Stromal cell of bone marrow (primary cell): ENCODE results near the gene NTM.

ENCODE experiments used
- DNase-seq: peaks from one replicate; pipeline ENCODE4 v3.0.0-alpha.2; 2012; ENCODE audit warnings: low read depth

Gene NTM

GRCh38 chr11:131601586-131601985 is 231.2 kb downstream of the NTM start:
- no peak for DNase-seq

- no peak for DNase-seq
Observed at GRCh38 chr11:131602431-131602830, 232.0 kb downstream of the NTM start.

- no peak for DNase-seq
Observed at GRCh38 chr11:131606811-131607335, 236.5 kb downstream of the NTM start.

GRCh38 chr11:131609337-131609736 is 238.9 kb downstream of the NTM start:
- DNase-seq, result peak; percentile 91

- peak; percentile 28 for DNase-seq
Observed at GRCh38 chr11:131609921-131610320, 239.5 kb downstream of the NTM start.

- DNase-seq, result no peak
Observed at GRCh38 chr11:131611322-131611721, 240.9 kb downstream of the NTM start.

GRCh38 chr11:131612533-131612932 is 242.1 kb downstream of the NTM start:
- no peak for DNase-seq

GRCh38 chr11:131614631-131615030 is 244.2 kb downstream of the NTM start:
- DNase-seq, result no peak

GRCh38 chr11:131615611-131616010 is 245.2 kb downstream of the NTM start:
- no peak for DNase-seq

GRCh38 chr11:131616481-131617140 is 246.2 kb downstream of the NTM start:
- no peak for DNase-seq

- DNase-seq, result peak; percentile 44
Observed at GRCh38 chr11:131618201-131618600, 247.8 kb downstream of the NTM start.

- DNase-seq, result no peak
Observed at GRCh38 chr11:131622193-131622592, 251.8 kb downstream of the NTM start.

- peak; percentile 16 for DNase-seq
Observed at GRCh38 chr11:131624531-131624930, 254.1 kb downstream of the NTM start.

GRCh38 chr11:131626788-131627187 is 256.4 kb downstream of the NTM start:
- no peak for DNase-seq

GRCh38 chr11:131628739-131629138 is 258.3 kb downstream of the NTM start:
- DNase-seq, result no peak

GRCh38 chr11:131629925-131630540 is 259.6 kb downstream of the NTM start:
- DNase-seq, result no peak

- no peak for DNase-seq
Observed at GRCh38 chr11:131632971-131633370, 262.6 kb downstream of the NTM start.

GRCh38 chr11:131633921-131634715 is 263.7 kb downstream of the NTM start:
- no peak for DNase-seq

- DNase-seq, result peak; percentile 70
Observed at GRCh38 chr11:131637469-131638175, 267.2 kb downstream of the NTM start.

- no peak for DNase-seq
Observed at GRCh38 chr11:131638889-131639288, 268.5 kb downstream of the NTM start.

GRCh38 chr11:131640320-131640719 is 269.9 kb downstream of the NTM start:
- DNase-seq, result no peak
